Choroid plexus epithelial cell (primary cell): ENCODE data around the gene RNPEPL1.
"Not testable (repeated sequence)": the region's sequence is repeated elsewhere in the genome, so short reads cannot be mapped to it uniquely, and the experiment has no call there.

ENCODE experiments used
- DNase-seq: peaks from one replicate; pipeline ENCODE4 v3.0.0-alpha.2; 2010; ENCODE audit warnings: low read depth
- H3K4me3 ChIP-seq: 2 replicates; pipeline ENCODE4 v1.5.1; 2011; ENCODE audit warnings: low read depth, mild to moderate bottlenecking, control low read depth, low read length, moderate library complexity
- CTCF ChIP-seq: conservative IDR thresholded peaks from 2 replicates; pipeline ENCODE4 v1.5.1; 2011; ENCODE audit warnings: low read depth, mild to moderate bottlenecking, control low read depth, inconsistent platforms, low read length, moderate library complexity

Gene RNPEPL1

GRCh38 chr2:240567872-240568677, at the start of gene RNPEPL1:
Gene RNPEPL1, plus strand, starts transcription at chr2:240568484. Its CDS starts 103 bp downstream, at chr2:240568587.
- DNase-seq: no peak
- TF ChIP-seq CTCF: no peak
- H3K4me3 ChIP-seq: peak within 1 kb of the TSS; percentile 64

GRCh38 chr2:240518981-240519380, 49.3 kb upstream of the RNPEPL1 start:
- no peak for DNase-seq
- no peak for TF ChIP-seq CTCF
- no peak overlapping the region for H3K4me3 ChIP-seq

- H3K4me3 ChIP-seq: peak overlapping the region; percentile 5
- no peak for TF ChIP-seq CTCF
- peak; percentile 58 for DNase-seq
These were observed 48.7 kb upstream of the RNPEPL1 start for GRCh38 chr2:240519396-240520129.

- DNase-seq: no peak
- TF ChIP-seq CTCF: no peak
- H3K4me3 ChIP-seq: no peak overlapping the region
These were observed 47.9 kb upstream of the RNPEPL1 start for GRCh38 chr2:240520130-240520973.

- TF ChIP-seq CTCF: no peak
- no peak for DNase-seq
- no peak overlapping the region for H3K4me3 ChIP-seq
These were observed 47.3 kb upstream of the RNPEPL1 start for GRCh38 chr2:240520974-240521350.

- H3K4me3 ChIP-seq, DNase-seq: not testable (repeated sequence)
These were observed 46.4 kb upstream of the RNPEPL1 start for GRCh38 chr2:240521885-240522284.

- no peak for TF ChIP-seq CTCF
- DNase-seq: no peak
- no peak overlapping the region for H3K4me3 ChIP-seq
These were observed 45.9 kb upstream of the RNPEPL1 start for GRCh38 chr2:240522406-240522805.
